Mesothelial cell of epicardium (in vitro differentiated cells): Measurements from ENCODE around the gene CFAP97D2. TPM values are rescaled to one million over a fixed set of nuclear protein-coding genes. Genes with fewer than 3 reads are reported as not detected.
A peak's percentile ranks its signal among the peaks of the same experiment; 100 is the strongest.

Experiments used
- DNase-seq, 2 experiments: peaks; one replicate each; pipeline ENCODE4 v3.0.0; 2021; ENCODE audit warnings: low spot score in 2 of 2; ENCODE audit not compliant: unreplicated experiment in 2 of 2
- H3K27ac Mint-ChIP-seq: 2 replicates; pipeline ENCODE4 v1.8.0; 2021; ENCODE audit warnings: mixed read lengths
- H3K27me3 Mint-ChIP-seq: 2 replicates; pipeline ENCODE4 v1.8.0; 2021; ENCODE audit warnings: low read depth, mixed read lengths
- H3K36me3 Mint-ChIP-seq: 2 replicates; pipeline ENCODE4 v1.8.0; 2021; ENCODE audit warnings: mixed read lengths
- H3K4me1 Mint-ChIP-seq: 2 replicates; pipeline ENCODE4 v1.8.0; 2021; ENCODE audit warnings: mixed read lengths
- H3K4me3 Mint-ChIP-seq: 2 replicates; pipeline ENCODE4 v1.8.0; 2021; ENCODE audit warnings: mild to moderate bottlenecking, moderate library complexity, mixed read lengths
- H3K9me3 Mint-ChIP-seq: 2 replicates; pipeline ENCODE4 v1.8.0; 2021; ENCODE audit warnings: mixed read lengths
- CTCF ChIP-seq: fragments of 200-600 bp; sonication (generic); IDR thresholded peaks from one replicate; pipeline ENCODE4 v1.5.0; 2021; ENCODE audit warnings: antibody characterized with exemption; ENCODE audit not compliant: unreplicated experiment
- total RNA-seq: library from RNA; stranded (reverse); gene quantifications from 3 replicates; pipeline ENCODE4 v1.2.1, GENCODE V29; 2021

CFAP97D2 gene
- total RNA-seq, 1 donor from 2014 or later: not detected

- Mint-ChIP-seq H3K4me3 (no peak overlapping the region), H3K36me3 (no peaks in the 10 kb centered on the region), H3K27me3 (peaks cover 38% of the 10 kb centered on the region), H3K27ac (no peak overlapping the region), H3K9me3 (no peaks in the 10 kb centered on the region), H3K4me1 (peaks cover 16% of the 10 kb centered on the region)
- TF ChIP-seq CTCF: peak; percentile 89
- peak; percentile 62 to 90 for DNase-seq
Measured at GRCh38 chr13:114226699-114227323, 47.8 kb downstream of the CFAP97D2 start.

GRCh38 chr13:114227528-114227927 is 48.5 kb downstream of the CFAP97D2 start:
- H3K36me3 Mint-ChIP-seq: no peaks in the 10 kb centered on the region
- DNase-seq: no peak
- no peaks in the 10 kb centered on the region for H3K9me3 Mint-ChIP-seq
- peaks cover 13% of the 10 kb centered on the region for H3K4me1 Mint-ChIP-seq
- peaks cover 44% of the 10 kb centered on the region for H3K27me3 Mint-ChIP-seq
- H3K27ac Mint-ChIP-seq: no peak overlapping the region
- TF ChIP-seq CTCF: no peak
- H3K4me3 Mint-ChIP-seq: no peak overlapping the region

DNA sequence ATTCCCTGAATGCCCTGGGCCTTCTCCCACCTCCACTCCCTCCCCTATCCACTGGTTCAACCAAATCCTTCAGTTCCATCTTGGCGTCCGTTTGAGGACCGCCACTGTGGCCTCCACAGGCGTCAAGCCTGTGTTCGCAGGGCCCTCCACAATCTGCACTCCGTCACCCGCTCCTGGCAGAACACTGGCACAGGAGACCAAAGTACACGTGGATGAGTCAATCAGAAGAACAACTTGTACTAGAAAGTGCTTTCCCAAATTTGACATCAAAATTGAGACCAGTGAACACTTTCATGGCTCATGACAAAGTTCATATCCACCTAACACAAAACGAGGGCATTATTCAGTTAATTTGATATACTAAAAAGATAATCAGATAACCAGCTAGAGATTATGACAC is 49.1 kb downstream of the CFAP97D2 start:
- TF ChIP-seq CTCF: no peak
- Mint-ChIP-seq H3K4me3 (no peak overlapping the region), H3K27ac (no peak overlapping the region), H3K9me3 (no peaks in the 10 kb centered on the region), H3K27me3 (peaks cover 48% of the 10 kb centered on the region), H3K4me1 (peaks cover 10% of the 10 kb centered on the region), H3K36me3 (no peaks in the 10 kb centered on the region)
- DNase-seq: no peak

- H3K27me3 Mint-ChIP-seq: peaks cover 50% of the 10 kb centered on the region
- no peak for DNase-seq
- peaks cover 13% of the 10 kb centered on the region for H3K4me1 Mint-ChIP-seq
- no peaks in the 10 kb centered on the region for H3K36me3 Mint-ChIP-seq
- no peak overlapping the region for H3K27ac Mint-ChIP-seq
- no peak overlapping the region for H3K4me3 Mint-ChIP-seq
- H3K9me3 Mint-ChIP-seq: peaks cover 3% of the 10 kb centered on the region
- no peak for TF ChIP-seq CTCF
Measured at GRCh38 chr13:114229506-114229905, 50.4 kb downstream of the CFAP97D2 start.

- Mint-ChIP-seq H3K27me3 (peaks cover 50% of the 10 kb centered on the region), H3K36me3 (no peaks in the 10 kb centered on the region), H3K4me1 (peaks cover 14% of the 10 kb centered on the region), H3K27ac (no peak overlapping the region), H3K4me3 (no peak overlapping the region), H3K9me3 (peaks cover 3% of the 10 kb centered on the region)
- TF ChIP-seq CTCF: no peak
- no peak for DNase-seq
Measured at GRCh38 chr13:114230117-114230516, 51.1 kb downstream of the CFAP97D2 start.

- H3K27me3 Mint-ChIP-seq: peaks cover 50% of the 10 kb centered on the region
- H3K4me3 Mint-ChIP-seq: no peak overlapping the region
- peaks cover 3% of the 10 kb centered on the region for H3K9me3 Mint-ChIP-seq
- no peak overlapping the region for H3K27ac Mint-ChIP-seq
- peaks cover 18% of the 10 kb centered on the region for H3K4me1 Mint-ChIP-seq
- TF ChIP-seq CTCF: no peak
- DNase-seq: no peak
- H3K36me3 Mint-ChIP-seq: no peaks in the 10 kb centered on the region
Measured at GRCh38 chr13:114230575-114230974, 51.5 kb downstream of the CFAP97D2 start.
